Measurements from ENCODE around the gene RASGRF1.

DNA sequence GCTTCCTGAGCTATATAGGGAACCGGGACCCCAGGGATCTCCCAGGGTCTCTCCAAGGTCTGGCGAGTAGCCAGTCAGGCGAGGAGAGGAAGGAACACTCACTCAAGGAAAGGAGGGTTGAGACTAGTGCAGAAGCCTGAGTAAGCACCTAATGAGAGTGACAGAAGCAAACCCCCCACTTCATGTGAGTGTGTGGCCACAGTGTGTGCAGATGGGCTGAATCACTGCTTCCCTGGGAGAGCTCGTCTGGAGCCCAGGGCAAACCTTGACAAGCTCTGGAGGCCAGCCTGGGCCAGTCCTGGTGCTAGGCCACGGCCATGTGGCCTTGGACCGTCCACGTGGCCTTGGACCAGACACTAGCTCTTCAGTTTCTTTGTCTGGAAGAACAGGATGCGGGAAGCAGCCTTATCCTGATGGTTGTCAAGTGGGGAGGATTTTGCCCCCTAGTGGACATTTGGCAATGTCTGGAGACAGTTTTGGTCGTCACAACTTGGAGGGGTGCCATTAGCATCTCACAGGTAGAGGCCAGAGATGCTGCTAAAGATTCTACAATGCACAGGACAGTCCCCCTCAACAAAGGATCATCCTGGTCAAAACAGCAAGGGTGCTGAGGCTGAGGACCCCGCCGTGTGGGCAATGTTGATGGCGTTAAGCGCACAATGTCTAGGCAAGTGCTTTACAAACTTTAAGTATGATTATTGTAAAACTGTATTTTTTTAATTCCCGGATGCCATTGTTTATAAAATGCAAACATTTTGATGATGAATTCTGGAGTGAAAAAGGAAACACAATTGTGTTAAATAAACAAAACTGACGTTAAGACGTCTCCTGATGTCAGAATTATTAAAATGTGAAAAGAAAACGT, 110.9 kb downstream of the RASGRF1 start:
- TF ChIP-seq, protein P1, sequence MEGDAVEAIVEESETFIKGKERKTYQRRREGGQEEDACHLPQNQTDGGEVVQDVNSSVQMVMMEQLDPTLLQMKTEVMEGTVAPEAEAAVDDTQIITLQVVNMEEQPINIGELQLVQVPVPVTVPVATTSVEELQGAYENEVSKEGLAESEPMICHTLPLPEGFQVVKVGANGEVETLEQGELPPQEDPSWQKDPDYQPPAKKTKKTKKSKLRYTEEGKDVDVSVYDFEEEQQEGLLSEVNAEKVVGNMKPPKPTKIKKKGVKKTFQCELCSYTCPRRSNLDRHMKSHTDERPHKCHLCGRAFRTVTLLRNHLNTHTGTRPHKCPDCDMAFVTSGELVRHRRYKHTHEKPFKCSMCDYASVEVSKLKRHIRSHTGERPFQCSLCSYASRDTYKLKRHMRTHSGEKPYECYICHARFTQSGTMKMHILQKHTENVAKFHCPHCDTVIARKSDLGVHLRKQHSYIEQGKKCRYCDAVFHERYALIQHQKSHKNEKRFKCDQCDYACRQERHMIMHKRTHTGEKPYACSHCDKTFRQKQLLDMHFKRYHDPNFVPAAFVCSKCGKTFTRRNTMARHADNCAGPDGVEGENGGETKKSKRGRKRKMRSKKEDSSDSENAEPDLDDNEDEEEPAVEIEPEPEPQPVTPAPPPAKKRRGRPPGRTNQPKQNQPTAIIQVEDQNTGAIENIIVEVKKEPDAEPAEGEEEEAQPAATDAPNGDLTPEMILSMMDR (IDR thresholded peaks at IDR 0.05), result peak; percentile 12 to 50
- TF ChIP-seq EP300 (IDR thresholded peaks at IDR 0.05), result no peak
